GM19043 (cell line): ENCODE measurements around the gene UBAC2.

Experiments used
- ATAC-seq: cut with Tn5 transposase; IDR thresholded peaks from one replicate; pipeline ENCODE4 v1.9.1; 2021; ENCODE audit warnings: low read depth; ENCODE audit not compliant: unreplicated experiment

The UBAC2 gene

DNA sequence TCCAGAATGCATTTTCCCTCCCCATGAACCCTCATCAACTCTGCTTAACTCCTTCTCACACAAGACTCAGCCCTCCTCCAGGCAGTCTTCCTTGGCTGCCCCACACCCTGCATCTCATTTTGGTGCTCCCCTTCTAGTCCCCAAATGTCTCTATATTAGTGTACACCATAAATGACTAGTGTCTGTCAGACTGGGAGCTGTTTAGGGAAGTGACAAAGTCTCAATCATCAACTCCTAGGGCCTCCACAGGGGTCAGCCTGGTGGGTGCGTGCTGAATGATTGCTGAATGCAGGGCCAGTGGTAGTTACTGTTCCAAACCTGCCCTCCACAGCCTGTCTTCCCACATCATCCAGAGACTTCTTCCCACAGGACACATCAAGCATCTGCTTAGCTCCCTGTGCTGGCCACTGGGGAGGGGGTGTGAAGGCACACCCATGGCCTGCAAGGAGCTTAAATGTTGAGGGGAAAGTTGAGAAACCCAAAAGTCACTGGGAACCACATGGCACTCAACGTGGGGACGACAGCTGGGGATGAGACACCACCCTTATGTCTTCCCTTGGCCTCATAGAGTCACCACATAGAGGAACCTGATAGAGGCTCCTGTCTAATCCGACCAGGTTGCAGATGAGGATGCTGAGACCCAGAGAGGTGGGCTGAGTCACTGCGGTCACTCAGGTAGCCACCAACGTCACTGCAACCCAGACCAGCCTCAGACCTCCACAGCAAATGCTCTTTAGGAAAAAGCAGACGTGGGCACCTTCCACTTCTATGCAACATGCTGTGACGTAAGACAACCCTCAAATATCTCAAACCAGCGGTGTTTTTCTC, 221.3 kb downstream of the UBAC2 start:
- ATAC-seq = no peak

DNA sequence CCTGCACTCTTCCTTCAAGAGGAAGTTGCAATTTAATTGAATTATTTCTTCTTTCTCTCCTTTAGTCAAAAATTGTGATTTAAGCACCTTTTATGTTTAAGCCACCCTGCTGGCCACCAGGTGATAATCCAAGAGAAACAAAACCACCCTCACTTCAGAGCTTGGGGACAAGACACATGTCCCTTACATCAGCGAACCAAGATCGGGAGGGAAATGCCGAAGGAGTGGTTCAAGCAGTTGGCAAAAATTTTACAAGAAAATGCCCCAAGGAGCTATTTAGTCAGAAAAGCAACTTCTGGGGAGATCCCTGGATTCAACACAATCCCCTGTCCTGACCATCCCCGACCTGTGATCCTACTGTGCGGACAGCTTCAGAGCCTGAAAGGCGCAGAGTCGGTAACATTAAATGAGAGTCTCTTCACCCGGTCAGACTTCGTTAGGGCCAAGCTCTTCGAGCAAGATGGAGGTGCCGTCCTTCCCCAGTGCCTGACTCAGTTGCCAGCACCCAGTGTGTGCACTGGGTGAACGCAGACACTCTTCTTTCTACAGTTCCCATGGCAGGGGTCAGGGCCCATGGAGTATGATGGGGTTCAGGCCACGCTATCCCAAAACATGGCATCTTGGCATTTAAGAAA, 222.0 kb downstream of the UBAC2 start:
- ATAC-seq = no peak

DNA sequence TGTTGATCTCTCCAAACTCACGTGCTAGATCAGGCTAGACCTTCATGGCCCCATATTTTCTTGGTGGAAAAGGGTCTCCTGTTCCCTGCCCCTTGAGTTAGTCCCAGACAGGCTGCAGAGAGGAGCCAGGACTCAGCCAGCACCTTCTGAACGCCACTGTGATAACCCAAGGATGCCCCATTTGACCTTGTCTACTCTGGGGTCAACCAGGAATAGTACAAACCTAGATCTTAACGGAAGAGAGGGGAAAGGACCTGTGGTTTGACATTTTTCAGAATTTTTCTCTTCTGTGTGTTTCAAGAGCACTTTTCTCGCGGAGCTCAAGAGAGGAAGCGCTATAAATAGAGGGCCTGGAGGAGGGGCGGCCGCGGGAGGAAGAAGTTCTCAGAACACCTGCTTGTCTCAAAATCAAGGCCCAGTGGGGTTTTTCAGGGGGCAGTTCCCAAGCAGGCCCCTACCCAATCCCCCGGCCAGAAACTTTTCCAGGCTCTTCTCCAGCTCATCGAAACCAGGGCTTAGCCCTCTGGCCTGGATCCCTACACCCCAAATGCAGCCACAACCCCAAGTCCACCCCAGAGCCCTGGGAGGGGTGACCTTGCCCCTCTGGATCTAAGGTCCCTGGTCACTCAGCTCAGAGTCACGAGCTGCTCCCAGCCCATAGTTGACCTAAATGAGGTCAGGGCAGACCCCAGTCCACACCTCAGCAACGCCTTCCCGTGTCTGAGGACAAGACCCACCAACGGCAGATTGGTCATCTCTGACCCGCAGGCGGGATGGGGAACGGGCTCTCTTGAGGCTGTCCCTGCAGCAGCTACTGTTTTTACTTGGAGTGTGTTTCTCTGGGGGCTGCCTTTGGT, 225.1 kb downstream of the UBAC2 start:
- peak; percentile 58 for ATAC-seq

DNA sequence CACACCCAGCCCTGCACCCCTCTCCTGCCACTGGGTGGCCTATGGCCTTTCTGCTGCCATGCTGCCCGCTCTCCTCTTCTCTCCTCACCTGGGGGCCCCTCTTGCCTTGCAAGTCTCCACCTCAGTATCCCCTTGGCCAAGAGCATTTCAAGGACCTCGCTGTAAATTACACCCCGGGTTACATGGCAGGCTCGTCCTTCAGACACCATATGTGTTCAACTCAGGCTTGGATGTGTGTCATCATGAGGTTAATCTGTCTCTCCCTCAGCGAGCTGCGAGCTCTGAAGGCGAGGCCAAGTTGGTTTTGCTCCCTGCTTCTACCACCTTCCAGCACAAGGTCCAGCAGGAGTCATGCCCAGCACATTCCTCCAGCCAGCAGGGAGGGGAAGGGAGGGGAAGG, 225.8 kb downstream of the UBAC2 start:
- ATAC-seq = no peak

DNA sequence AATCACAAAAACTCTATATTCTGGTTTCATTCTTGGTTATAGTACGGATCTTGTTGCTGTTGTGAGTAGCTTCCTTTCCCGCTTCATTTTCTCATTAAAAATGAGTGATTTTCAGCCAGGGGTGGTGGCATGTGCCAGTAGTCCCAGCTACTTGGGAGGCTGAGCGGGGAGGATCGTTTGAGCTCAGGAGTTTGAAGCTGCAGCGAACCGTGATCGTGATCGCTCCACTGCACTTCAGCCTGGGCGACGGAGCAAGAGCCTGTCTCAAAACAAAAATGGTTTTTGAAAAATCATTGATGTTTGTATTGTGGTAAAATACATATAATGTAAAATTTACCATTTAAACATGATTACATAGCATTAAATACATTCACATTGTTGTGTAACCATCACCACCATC, 229.0 kb downstream of the UBAC2 start:
- no peak for ATAC-seq

DNA sequence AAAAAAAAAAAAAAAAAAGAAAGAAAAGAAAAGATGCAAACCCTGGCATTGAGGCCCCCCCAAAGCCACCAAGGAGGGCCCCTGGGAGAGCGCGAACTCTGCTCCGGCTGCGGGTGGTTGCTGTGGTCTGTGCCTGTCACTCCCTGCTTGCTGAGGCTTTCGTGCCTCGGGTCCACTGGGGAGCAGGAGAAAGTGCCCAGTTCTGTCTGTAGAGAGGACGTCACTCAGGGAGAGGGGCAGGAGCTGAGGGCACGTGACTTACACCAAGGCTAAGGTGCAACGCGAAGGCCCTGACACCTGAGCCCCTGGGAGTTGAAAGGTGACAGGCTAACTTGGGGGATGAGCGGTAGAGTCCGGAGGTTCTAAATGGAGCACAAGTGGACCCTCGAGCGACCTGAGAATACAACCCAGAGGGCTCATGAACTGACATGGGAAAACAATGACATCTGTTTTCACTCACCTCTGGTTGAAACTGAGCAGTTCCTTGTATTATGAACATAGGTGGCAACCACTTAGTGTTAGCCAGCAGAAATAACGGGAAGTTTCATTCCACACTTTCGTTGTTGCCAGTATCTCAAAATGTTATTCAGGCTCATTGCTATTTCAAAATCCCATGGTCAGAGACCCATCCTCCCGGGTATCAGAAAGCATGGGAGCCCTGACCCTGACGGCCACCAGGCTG, 231.4 kb downstream of the UBAC2 start:
- ATAC-seq = peak; percentile 24

DNA sequence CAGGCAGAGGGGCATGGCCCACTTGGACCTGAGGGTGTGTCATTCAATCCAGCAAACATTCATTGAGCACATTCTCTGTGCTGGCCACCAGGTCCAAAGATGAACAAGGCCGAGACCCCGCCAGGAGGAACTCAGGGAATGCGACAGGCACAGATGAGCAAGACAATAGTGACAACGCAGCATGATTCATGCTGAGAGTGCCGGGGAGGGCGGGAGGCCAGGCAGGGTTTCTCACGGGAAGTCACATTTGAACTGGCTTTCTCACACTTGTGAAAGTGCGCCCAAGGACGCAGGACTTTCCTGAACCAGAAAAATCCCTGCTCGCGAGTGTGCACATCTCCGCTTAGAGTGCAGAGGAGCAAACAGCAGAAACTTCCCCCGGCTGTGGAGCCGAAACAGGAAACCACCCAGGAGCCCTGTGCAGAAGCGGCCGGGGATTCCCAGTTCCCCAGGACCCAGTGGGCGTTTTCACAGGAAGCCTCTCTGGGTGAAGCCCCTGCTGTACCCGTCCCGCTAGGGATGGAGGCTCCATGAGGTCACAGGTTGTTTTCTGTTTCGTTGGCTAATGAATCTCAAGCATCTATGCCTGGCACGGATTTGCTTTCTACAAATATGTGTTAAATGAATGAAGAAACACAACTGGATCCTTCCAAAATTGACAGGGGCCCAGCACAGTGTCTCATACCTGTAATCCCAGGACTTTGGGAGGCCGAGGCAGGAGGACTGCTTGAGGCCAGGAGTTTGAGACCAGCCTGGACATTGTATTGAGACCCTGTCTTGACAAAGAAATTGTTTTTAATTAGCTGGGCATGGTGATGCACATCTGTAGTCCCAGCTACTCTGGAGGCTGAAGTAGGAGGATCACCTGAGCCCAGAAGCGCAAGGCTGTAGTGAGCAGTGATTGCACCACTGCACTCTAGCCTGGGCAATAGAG, 232.2 kb downstream of the UBAC2 start:
- peak; percentile 46 for ATAC-seq

DNA sequence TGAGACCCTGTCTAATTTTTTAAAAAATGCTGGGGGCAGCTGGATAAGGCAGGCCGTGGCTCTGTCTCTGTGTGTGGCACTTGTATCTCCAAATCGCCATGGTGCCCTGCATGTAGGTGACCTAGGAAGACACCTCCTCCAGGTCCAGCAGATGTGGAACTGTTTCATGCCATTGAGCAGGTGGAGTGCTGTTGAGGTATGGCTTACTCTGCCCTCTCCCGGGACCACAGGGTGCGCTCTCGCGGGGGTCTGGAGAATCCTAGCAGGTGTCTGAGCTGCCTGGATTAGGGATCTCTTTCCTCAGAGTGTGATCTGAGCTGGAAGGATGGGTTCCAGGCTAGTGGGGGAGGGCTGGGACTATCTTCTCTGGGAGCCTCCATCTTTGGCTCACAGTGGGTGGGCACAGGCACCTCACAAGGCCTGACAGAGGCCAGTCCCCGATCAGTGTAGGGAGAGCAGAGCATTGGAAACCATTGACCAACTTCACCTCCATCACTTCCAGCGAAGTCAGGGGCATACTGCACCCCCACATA, 233.0 kb downstream of the UBAC2 start:
- ATAC-seq = no peak

DNA sequence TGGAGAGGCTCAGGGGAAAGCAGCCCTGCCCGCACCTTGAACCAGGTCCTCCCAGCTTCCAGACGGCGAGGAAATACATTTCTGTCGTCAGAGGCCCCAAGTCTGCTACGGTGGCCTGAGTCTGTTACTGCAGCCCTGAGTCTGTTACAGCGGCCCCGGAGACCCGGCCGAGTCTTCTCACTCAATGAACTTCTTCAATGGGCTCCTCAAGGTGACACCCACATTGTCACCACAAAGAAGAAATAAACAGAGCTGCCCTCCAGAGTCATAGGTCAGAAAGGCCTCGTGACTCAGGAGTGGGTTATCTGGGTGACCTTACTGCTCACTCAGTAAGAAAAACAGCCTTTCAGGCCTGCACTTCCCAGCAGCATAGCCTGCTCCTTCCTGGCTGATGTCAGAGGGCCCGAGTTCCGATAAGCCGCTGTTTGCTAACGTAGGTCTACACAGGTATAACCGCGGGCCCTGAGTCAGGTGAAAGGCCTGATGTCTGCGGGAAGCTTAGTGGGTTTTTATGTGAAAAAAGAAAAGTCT, 233.7 kb downstream of the UBAC2 start:
- ATAC-seq = no peak

DNA sequence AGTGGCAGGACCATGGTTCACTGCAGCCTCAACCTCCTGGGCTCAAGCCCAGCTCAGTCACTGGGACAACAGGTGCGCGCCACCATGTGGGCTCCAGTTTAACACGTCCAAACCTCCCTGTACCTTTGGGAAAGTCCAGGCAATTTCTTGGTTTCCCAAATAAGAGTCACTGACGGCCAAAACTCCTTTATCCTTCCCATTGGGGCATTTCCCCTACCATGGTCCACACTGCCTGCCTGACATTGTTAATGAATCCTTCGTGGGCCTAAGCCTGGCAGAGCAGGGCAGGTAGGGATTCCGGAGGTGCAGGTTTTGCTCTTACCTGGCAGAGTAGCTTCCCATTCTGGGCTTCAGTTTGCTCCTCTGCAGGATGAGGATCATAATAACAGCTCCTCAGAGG, 234.5 kb downstream of the UBAC2 start:
- ATAC-seq = no peak

DNA sequence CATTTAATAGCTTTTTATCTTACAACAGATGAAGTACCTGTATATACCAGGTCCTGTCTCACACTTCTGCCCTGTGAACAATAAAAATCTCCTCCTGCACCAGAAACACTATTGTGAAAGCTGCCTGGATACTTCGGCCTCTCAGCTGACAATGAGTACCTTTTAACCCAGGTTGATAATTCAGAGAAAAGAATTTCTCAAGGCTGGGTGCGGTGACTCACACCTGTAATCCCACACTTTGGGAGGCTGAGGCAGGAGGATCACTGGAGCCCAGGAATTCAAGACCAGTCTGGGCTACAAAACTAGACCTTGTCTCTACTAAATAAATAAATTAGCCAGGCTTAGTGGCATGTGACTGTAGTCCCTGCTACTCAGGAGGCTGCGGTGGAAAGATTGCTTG, 235.3 kb downstream of the UBAC2 start:
- ATAC-seq = no peak
